CD4-positive, alpha-beta T cell treated with Interleukin-4 for 1 hour (primary cell): ENCODE results near the gene NTHL1.
A peak's percentile ranks its signal among the peaks of the same experiment; 100 is the strongest.
"Not testable (repeated sequence)": the region's sequence is repeated elsewhere in the genome, so short reads cannot be mapped to it uniquely, and the experiment has no call there.

Experiments
- DNase-seq, 2 donors: peaks; one replicate each; pipeline ENCODE4 v3.0.0-alpha.2; 2020 to 2022

Gene NTHL1

DNA sequence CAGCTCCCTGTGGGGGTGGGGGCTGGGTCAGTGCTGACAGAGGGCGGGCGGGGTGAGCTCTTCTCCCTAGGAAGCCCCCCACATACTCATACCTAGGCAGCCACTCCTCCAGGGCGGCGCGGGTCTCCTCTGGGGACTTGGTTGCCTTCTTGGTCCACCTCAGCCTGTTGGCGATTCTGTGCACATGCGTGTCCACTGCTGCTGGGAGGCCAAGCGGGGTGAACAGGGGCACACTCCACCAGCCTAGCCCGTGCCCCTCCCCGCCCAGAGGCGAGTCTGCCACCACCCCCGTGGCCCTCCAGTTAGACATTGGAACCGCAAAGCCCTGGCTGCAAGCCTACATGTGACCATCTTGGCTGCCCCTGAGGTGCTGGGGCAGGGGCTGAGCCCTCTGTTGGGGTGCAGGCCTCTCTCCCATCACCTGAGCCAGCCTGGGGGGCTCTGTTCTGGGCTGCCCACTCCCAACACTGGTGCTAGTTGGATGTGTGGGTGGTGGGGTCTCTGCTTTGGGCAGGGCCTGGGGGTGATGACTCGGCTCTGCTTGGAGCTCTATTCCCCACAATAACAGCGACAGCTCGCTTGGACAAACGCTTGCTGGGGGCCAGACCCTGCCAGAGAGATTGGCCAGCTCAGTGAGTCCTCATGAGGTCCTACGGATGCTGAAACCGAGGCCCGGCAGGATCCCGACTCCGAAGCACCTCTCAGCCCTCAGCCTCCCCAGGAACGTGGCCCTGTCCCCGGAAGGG is 7.4 kb downstream of the NTHL1 start:
- DNase-seq, result no peak

DNA sequence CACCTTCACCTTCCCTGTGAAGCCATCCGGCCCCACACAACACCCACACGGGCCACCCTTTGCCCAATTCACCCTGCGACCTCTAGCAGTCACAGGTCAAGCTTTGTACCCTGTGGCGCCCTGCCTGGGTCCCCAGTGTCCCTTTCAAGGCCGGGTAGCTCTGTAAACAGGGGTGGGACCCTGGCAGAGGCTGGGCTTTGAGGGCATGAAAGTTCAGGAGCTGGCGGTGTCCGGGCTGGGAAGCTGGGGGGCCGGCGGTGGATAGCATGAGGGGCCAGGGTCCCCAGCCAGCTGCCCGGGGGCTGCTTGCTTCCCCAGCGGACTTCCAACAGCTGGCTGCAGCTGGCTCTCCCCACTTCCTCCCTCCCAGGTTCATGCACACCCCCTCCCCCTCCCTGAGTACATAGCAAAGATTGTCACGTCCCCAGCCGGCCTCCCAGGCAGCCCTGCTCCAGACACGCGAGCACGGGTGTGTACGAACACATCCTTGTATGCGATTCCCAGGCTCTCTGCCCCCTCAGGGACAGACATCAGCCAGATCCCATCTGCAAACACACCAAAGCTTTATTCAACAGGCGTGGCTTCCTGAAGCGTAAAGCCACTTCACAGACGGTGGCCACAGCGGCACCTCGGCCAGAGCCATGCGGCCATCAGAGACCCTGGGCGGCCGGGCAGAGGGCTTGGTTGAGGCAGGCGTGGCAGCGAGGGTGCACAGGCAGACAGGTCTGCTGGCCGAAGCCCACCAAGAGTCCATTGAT is 8.2 kb downstream of the NTHL1 start:
- no peak for DNase-seq

DNA sequence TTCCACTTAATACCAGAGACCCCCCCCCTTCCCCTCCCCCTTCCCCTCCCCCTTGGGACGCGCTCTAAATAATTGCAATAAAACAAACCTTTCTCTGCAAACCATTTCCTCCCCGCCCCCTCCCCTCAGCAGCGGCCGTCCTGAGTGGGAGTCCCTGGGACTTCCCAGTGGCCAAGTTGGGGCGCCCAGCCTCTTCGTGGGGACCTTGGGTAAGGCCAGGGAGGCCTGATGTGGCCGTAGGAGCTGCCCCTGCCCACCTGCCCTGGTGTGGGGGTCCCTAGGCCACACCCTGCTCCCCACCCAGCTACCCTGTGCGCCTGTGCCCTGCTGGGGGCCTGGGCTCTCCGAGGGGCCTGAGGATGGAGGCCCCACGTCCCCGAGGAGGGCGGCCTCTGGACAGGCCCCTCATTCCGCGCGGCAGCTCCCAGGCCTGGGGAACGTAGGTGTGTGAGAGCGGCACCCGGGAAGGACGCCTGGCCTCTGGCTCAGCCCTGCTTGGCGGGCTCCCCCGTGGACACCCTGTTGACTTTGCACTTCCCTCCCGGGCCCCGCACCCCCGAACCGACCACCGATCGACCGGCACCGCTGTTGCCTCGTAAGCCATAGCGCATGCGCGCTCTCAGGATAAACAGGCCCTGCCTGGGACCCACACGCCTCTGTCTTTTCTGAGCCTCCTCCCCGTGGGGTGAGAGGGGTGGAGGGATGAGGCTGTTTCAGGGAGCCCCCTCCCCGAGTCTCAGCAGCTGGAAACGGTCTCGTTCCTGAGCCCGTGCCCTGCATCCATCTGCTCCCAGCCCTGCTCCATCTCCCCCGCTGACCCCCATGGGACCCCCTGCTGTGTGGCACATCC is 9.0 kb downstream of the NTHL1 start:
- no peak for DNase-seq

DNA sequence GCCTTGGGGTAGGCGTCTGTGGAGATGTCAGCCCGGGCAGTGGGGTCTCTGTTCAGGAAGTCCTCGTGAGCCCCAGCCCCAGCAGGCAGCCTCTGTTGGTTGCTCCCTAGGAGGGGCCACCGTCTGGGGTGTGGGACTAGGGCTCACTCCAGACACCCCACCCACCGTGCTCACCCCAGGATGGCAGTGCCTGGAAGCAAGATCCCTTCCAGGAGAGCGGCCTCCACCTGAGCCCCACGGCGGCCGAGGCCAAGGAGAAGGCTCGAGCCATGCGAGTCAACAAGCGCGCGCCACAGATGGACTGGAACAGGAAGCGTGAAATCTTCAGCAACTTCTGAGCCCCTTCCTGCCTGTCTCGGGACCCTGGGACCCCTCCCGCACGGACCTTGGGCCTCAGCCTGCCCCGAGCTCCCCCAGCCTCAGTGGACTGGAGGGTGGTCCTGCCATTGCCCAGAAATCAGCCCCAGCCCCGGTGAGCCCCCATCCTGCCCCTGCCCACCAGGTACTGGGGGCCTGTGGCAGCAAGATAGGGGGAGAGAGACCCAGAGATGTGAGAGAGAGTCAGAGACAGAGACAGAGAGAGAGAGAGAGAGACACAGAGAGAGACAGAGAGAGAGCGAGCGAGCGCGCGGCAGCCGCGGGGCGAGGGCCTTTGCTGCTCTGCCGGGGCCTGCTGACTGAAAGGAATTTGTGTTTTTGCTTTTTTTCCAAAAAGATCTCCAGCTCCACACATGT is 9.8 kb downstream of the NTHL1 start:
- DNase-seq, result no peak

GRCh38 chr16:2037115-2037514 is 10.5 kb downstream of the NTHL1 start:
- DNase-seq, result no peak

DNA sequence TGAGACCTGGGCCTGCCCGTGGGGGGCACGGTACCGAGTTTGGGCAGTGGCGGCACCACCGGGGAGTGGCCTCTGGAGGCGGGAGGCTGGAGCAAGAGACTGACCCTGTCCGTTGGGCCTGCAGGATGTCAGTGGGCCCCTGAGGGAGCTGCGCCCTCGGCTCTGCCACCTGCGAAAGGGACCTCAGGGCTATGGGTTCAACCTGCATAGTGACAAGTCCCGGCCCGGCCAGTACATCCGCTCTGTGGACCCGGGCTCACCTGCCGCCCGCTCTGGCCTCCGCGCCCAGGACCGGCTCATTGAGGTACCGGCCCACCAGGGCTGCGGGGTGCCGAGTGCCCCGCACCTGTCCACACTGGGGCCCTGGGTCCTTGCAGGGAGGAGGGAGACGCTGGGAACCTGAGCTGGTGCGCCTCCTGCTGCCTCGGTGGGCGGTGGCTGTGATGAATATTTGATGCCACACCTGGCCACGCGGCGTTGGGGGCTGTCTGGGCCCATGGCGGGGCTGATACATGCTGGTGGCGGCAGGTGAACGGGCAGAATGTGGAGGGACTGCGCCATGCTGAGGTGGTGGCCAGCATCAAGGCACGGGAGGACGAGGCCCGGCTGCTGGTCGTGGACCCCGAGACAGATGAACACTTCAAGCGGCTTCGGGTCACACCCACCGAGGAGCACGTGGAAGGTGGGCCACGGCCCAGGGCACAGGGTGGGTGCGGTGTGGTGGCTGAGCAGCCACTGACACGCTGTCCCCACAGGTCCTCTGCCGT is 11.3 kb downstream of the NTHL1 start:
- no peak for DNase-seq

- DNase-seq, result no peak
Observed at GRCh38 chr16:2035431-2036199, 12.0 kb downstream of the NTHL1 start.

DNA sequence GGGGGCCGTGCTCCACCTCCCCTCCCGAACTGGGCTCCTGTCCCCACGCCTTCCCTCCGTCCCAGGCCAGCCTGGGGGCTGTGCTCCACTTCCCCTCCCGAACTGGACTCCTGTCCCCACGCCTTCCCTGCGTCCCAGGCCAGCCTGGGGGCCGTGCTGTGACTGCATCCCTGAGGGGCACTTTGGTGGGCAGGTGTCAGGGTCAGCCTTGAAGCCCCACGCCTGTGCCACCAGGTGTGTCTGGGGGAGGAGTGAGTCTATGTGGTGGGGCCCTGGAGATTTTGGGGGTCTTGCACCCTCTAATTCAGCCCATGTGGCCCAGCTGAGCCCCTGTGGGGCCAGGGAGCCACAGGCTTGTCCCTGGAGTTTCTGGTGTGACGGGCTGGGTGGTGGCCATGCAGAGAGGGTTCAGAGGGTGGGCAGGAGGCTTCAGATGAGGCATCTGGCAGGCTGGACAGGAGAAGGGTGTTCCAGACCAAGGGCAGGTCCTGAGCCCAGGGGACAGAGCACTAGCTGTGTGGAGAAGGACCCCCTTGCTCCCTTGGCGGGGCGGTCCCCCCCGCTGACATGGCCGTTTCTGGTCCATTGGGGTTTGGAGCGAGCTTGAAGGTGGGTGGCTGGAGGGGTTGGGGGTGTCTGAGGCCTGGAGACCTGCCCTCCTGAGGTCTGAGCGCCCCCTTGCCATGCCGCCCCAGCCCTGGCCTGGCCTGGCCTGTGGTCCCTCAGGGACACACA is 12.8 kb downstream of the NTHL1 start:
- DNase-seq, result no peak

DNA sequence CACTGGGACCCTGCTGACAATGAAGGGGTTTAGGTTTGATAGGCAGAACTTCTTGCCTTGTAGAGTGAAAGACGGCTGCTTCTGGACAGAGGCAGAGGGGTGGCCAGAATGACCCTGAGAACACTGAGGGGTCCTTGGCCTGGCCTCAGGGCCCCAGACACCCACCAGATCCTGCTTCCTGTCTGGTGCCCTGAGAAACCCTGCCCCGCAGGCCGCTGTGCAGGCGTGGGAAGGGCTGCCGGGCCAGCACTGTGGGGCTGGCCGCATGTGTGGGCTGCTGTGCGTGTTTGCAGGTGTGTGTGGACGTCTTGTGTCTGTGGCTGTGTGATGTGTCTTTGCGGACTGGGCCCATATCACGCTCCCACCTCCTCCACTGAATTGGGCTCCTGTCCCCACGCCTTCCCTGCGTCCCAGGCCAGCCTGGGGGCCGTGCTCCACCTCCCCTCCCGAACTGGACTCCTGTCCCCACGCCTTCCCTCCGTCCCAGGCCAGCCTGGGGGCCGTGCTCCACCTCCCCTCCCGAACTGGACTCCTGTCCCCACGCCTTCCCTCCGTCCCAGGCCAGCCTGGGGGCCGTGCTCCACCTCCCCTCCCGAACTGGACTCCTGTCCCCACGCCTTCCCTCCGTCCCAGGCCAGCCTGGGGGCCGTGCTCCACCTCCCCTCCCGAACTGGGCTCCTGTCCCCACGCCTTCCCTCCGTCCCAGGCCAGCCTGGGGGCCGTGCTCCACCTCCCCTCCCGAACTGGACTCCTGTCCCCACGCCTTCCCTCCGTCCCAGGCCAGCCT is 13.5 kb downstream of the NTHL1 start:
- DNase-seq, result not testable (repeated sequence)

- peak in 1 of 2 donors; percentile 33 for DNase-seq
Observed at GRCh38 chr16:2033057-2033908, 14.4 kb downstream of the NTHL1 start.

- no peak for DNase-seq
Observed at GRCh38 chr16:2032285-2033056, 15.2 kb downstream of the NTHL1 start.

DNA sequence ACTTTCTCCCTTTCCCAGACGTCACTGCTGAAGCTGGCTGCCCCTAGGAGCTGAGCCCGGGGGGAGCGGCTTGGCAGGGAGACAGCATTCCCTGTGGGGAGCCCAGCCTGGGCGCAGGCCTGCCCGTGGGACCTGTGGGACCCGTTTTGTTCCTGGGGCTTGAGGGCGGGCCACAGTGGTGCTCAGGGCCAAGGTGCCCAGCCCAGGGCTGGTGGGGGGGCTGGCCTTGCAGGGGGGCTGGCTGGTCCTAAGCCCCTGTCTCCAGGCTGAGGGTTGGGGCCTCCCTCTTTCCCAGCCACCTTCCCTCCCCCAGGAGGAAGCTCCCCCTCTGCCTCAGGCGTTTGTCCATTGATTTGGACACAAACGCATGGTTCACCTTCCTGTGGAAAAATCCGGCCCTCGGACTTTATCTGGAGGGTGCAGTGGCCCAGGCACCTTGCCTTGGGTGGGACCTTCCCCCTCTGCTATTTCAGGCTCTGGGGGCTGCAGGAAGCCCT is 16.5 kb downstream of the NTHL1 start:
- no peak for DNase-seq

GRCh38 chr16:2030036-2030435 is 17.6 kb downstream of the NTHL1 start:
- DNase-seq, result no peak

- DNase-seq, result no peak
Observed at GRCh38 chr16:2029350-2029749, 18.3 kb downstream of the NTHL1 start.

DNA sequence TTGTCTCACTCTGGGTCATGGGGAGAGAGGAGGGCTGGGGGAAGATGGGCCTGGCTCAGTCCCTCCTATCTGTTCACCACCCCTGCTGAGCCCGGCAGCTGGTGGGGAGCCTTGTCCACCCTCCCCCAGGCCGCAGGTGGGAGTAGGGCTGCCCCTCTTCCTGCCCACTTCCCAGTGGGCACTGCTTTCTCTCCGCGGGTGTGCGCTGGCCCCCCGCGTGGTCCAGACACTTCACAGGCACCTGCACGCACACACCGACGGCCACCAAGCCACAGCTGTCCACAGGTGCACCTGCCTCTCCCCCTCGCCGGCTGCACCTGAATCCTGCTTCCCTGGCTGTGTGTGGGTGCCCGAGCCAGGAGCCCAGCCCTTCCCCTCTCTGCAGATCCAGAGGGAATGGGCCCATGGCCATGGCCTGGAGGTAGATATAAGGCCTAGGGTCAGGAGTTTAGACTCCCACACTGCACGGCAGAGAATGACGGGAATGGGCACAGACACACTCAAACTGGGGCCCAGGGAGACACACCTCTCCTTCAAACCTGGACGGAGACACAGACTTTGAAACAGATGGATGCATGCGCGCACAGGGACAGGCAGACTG is 18.9 kb downstream of the NTHL1 start:
- DNase-seq, result no peak

GRCh38 chr16:2028146-2028545 is 19.5 kb downstream of the NTHL1 start:
- no peak for DNase-seq
